K562 (cell line): Measurements from ENCODE around the gene CBX4. TPM values are rescaled to one million over a fixed set of nuclear protein-coding genes. Genes with fewer than 3 reads are reported as not detected.

ENCODE experiments used
- CTBP1 ChIP-seq: fragments of 450-650 bp; IDR thresholded peaks from 2 replicates; pipeline ENCODE4 v1.6.1; 2016; ENCODE audit warnings: borderline replicate concordance
- FOXJ3 ChIP-seq: sonication (generic); formaldehyde crosslinking; IDR thresholded peaks from 2 replicates; pipeline ENCODE4 v1.4.0; 2020; ENCODE audit warnings: mild to moderate bottlenecking, missing genetic modification reagents
- FOXO4 ChIP-seq: fragments of 450-650 bp; formaldehyde crosslinking; IDR thresholded peaks from 2 replicates; pipeline ENCODE4 v1.4.0; 2020; ENCODE audit warnings: mild to moderate bottlenecking, moderate library complexity
- HMG20A ChIP-seq: fragments of 450-650 bp; formaldehyde crosslinking; conservative IDR thresholded peaks from 2 replicates; pipeline ENCODE4 v1.4.0; 2020; ENCODE audit warnings: mild to moderate bottlenecking, mixed read lengths
- HNRNPH1 ChIP-seq: fragments of 200-400 bp; formaldehyde crosslinking; optimal IDR thresholded peaks from 2 replicates; pipeline ENCODE3; 2017; ENCODE audit warnings: low read depth, mild to moderate bottlenecking, low read length, moderate library complexity
- HOXB6 ChIP-seq: fragments of 250-450 bp; sonication (Bioruptor Pico); IDR thresholded peaks from 2 replicates; pipeline ENCODE4 v1.5.1; 2022; ENCODE audit warnings: mild to moderate bottlenecking, borderline replicate concordance
- MEF2A ChIP-seq: IDR thresholded peaks from 2 replicates; pipeline ENCODE4 v1.6.1; 2011; ENCODE audit warnings: low read depth, mild to moderate bottlenecking, low read length, moderate library complexity; ENCODE audit not compliant: control insufficient read depth
- NR0B1 ChIP-seq: fragments of 450-650 bp; IDR thresholded peaks from one replicate; pipeline ENCODE4 v1.6.1; 2018; ENCODE audit warnings: mild to moderate bottlenecking, moderate library complexity; ENCODE audit not compliant: partially characterized antibody
- NR3C1 ChIP-seq: sonication (generic); formaldehyde crosslinking; IDR thresholded peaks from 2 replicates; pipeline ENCODE4 v1.8.1; 2022; ENCODE audit warnings: missing genetic modification reagents
- POU5F1 ChIP-seq: fragments of 150-350 bp; IDR thresholded peaks from 2 replicates; pipeline ENCODE4 v1.6.1; 2014; ENCODE audit warnings: borderline replicate concordance, low read length, low read depth, mild to moderate bottlenecking; ENCODE audit not compliant: partially characterized antibody
- SLC30A9 ChIP-seq: fragments of 250-450 bp; sonication (Bioruptor Pico); IDR thresholded peaks from 2 replicates; pipeline ENCODE4 v1.8.0; 2022; ENCODE audit warnings: mild to moderate bottlenecking, moderate library complexity
- SREBF1 ChIP-seq: fragments of 150-350 bp; IDR thresholded peaks from 2 replicates; pipeline ENCODE4 v1.6.1; 2014; ENCODE audit warnings: antibody characterized with exemption, low read depth, low read length, borderline replicate concordance
- WHSC1 ChIP-seq: IDR thresholded peaks from one replicate; pipeline ENCODE4 v1.6.1; 2012; ENCODE audit warnings: low read length, control low read depth, inconsistent platforms
- ZBED1 ChIP-seq: IDR thresholded peaks from 2 replicates; pipeline ENCODE4 v1.6.1; 2014
- ZNF444 ChIP-seq: fragments of 250-450 bp; sonication (Bioruptor Pico); IDR thresholded peaks from 2 replicates; pipeline ENCODE4 v1.4.0; 2020; ENCODE audit warnings: mild to moderate bottlenecking, moderate library complexity
- polyA plus RNA-seq, 8 experiments: library from polyadenylated mRNA; depleted of rRNA in 4 of 8; stranded (reverse) in 5 of 8; unstranded in 3 of 8; fragments of >200 nt; fragmentation: Nextera tagmentation in 2 of 8; fragmentation: Illumina TruSeq in 1 of 8; extraction: Ambion mirVana in 2 of 8; extraction: Trizol in 1 of 8; gene quantifications; 2 replicates each; pipeline versions ENCODE4 v1.2.1 to v1.2.3, GENCODE V29; 2011 to 2014; ENCODE audit warnings: inconsistent platforms in 1 of 8, missing spikeins in 1 of 8
- total RNA-seq, 7 experiments: library from RNA; depleted of rRNA in 6 of 7; stranded (reverse); fragments of >200 nt in 6 of 7; fragmentation: Illumina TruSeq in 2 of 7; extraction: Trizol in 2 of 7; gene quantifications; 2 replicates each; pipeline versions ENCODE4 v1.2.1 to v1.2.3, GENCODE V29; 2011 to 2021; ENCODE audit warnings: low replicate concordance in 1 of 7
- TF ChIP-seq, protein P1 (sequence below): fragments of 250-450 bp; sonication (Bioruptor Pico); IDR thresholded peaks from 2 replicates; pipeline ENCODE4 v1.4.0; 2020
- TF ChIP-seq, protein P2 (sequence below): fragments of 250-450 bp; sonication (Bioruptor Pico); IDR thresholded peaks from 2 replicates; pipeline ENCODE4 v1.9.0; 2021; ENCODE audit warnings: mild to moderate bottlenecking
- TF ChIP-seq, protein P3 (sequence below): fragments of 250-450 bp; sonication (Bioruptor Pico); IDR thresholded peaks from 2 replicates; pipeline ENCODE4 v1.5.0; 2021; ENCODE audit warnings: mild to moderate bottlenecking, moderate library complexity

Gene CBX4
- total and polyA plus RNA-seq, 9 of the 15 experiments (the other 6 are each of a cell fraction or from before 2014, with no cell fraction given), result 0.98 to 50.5 (median 10.0) TPM

DNA sequence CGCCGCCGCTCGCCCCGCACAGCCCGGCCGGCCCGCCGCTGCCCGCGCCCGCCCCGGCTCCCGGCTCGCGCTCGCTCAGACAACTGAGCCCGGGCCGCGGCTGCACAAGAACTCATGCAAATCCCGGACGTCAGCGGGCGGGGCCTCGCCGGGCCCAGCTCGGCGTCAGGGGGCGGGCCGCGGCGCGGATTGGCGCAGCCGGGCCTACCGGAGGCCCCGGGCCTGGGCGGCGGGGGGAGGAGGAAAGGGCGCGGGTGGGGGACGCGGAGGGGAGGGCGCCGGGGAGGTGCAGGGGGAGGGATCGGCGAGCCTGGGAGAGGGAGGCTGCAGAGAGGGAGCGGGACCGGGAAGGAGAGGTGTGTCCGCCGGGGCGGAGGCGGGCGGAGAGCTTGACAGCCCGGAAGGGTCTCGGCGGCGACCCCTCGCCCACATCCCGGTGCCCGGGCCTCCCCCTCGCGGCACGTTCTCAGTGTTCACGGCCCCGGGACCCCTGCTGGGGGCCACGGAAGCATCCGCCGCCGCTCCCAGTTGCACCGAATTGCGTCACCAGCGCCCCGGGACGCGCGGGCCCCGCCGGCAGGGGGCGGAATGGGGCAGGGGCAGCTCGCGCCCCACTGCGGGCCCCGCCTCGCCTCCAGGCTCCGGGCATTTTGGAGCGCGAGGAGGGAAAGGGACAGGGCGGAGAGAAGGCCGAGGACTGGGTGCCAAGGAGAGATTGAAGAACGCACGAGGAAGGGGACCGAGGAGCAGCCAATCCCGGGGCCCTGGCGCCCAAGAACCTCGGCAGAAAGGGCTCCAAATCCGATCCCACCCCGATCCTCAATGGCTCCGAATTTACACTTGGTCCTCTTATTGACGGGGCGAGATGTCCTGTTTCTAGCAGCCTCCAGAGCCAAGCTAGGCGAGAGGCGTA is at the start of gene CBX4 (continued):
- TF ChIP-seq, protein P1, sequence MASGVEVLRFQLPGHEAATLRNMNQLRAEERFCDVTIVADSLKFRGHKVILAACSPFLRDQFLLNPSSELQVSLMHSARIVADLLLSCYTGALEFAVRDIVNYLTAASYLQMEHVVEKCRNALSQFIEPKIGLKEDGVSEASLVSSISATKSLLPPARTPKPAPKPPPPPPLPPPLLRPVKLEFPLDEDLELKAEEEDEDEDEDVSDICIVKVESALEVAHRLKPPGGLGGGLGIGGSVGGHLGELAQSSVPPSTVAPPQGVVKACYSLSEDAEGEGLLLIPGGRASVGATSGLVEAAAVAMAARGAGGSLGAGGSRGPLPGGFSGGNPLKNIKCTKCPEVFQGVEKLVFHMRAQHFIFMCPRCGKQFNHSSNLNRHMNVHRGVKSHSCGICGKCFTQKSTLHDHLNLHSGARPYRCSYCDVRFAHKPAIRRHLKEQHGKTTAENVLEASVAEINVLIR (CRISPR knock-in tag), result peak; percentile 68
- TF ChIP-seq HNRNPH1 (no peak), HOXB6 (CRISPR knock-in tag) (no peak), MEF2A (peak; percentile 30; the same call in 1 of the 2 replicates), ZNF444 (CRISPR knock-in tag) (no peak), WHSC1 (no peak), NR3C1 (CRISPR knock-in tag) (0 out of 2 replicates have a peak, but pooled peaks have one; percentile 58), CTBP1 (peak; percentile 97), SREBF1 (no peak), HMG20A (CRISPR knock-in tag) (no peak), POU5F1 (no peak), FOXO4 (CRISPR knock-in tag) (no peak), SLC30A9 (no peak), FOXJ3 (CRISPR knock-in tag) (no peak), ZBED1 (no peak), NR0B1 (no peak)
- TF ChIP-seq, protein P2, sequence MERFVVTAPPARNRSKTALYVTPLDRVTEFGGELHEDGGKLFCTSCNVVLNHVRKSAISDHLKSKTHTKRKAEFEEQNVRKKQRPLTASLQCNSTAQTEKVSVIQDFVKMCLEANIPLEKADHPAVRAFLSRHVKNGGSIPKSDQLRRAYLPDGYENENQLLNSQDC (CRISPR knock-in tag), result no peak
- TF ChIP-seq, protein P3, sequence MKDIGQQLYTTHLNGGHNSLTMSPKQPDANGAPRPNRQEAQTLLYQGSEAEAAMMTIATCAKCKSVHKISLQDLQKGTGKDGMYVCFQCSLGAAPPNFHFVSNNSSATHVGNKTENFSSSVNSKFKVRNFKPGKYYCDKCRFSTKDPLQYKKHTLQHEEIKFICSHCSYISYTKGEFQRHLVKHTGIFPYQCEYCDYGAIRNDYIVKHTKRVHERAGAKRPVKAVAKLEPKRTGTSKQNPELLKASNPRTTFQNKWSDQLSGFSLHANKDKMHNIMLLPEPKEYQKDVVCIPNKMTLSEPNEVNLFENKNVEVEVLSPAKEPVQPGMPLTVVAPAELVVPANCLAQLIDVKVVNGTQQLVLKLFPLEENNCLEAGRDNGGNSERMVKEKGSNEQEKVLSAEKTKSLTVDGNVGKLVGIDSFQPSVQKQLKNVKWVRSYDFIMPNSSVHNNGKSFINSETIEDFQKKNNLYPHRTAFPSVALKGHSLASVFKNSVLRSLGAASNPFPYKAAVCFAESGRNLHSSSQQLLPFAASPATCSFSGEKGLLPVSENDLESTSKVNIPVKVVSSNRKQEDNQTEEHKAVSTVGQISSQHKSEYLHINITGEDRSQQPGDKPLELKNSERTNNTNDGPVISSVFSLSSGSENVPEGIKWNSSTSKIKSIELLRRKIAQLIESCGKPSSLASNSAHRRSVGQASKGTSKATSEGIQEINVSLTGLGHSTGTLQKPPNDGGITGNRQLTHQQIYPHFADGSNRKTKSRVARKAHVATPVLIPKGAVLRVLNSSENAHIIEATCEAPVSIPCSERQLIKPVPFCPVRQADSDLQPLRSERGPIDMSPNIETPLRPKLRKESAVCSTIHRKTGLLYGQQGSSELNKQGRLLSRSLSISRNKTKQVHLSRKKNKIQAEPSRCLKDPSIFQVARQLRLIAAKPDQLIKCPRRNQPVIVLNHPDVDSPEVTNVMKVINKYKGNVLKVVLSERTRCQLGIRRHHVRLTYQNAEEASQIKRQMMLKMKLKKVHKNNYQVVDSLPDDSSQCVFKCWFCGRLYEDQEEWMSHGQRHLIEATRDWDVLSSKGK (CRISPR knock-in tag), result no peak
